Measurements from ENCODE around the gene CD83.

CD83 gene

GRCh38 chr6:14109411-14109826 lies 8.2 kb upstream of the CD83 start:
- TF ChIP-seq CTCF (IDR thresholded peaks at IDR 0.05), result no peak
- Histone ChIP-seq H3K9me3 (no peaks in the 10 kb centered on the region), H3K27ac (peak overlapping the region; percentile 63), H3K4me3 (ENCODE audit: low read depth in 1 of 2, low read length in 1 of 2) (peak overlapping the region; percentile 18 to 53), H3K27me3 (no peaks in the 10 kb centered on the region), H3K36me3 (no peaks in the 10 kb centered on the region), H3K4me1 (ENCODE audit: control insufficient read depth in 1 of 2, insufficient read depth in 1 of 2, low read depth in 1 of 2, low read length in 1 of 2) (peaks cover 21 to 22% of the 10 kb centered on the region in 2 experiments)

GRCh38 chr6:14110001-14110818 lies 7.4 kb upstream of the CD83 start:
- Histone ChIP-seq H3K36me3 (no peaks in the 10 kb centered on the region), H3K4me3 (ENCODE audit: low read depth in 1 of 2, low read length in 1 of 2) (no peak overlapping the region), H3K27me3 (no peaks in the 10 kb centered on the region), H3K9me3 (no peaks in the 10 kb centered on the region), H3K27ac (peak overlapping the region; percentile 63), H3K4me1 (ENCODE audit: control insufficient read depth in 1 of 2, insufficient read depth in 1 of 2, low read depth in 1 of 2, low read length in 1 of 2) (peaks cover 21 to 22% of the 10 kb centered on the region in 2 experiments)
- no peak for TF ChIP-seq CTCF (IDR thresholded peaks at IDR 0.05)

GRCh38 chr6:14113976-14114375 lies 3.6 kb upstream of the CD83 start:
- TF ChIP-seq CTCF (IDR thresholded peaks at IDR 0.05), result no peak
- Histone ChIP-seq H3K4me3 (ENCODE audit: low read depth in 1 of 2, low read length in 1 of 2) (no peak overlapping the region), H3K9me3 (no peaks in the 10 kb centered on the region), H3K4me1 (ENCODE audit: control insufficient read depth in 1 of 2, insufficient read depth in 1 of 2, low read depth in 1 of 2, low read length in 1 of 2) (peaks cover 21 to 24% of the 10 kb centered on the region in 2 experiments), H3K36me3 (no peaks in the 10 kb centered on the region), H3K27me3 (no peaks in the 10 kb centered on the region), H3K27ac (no peak overlapping the region)

- no peak for TF ChIP-seq CTCF (IDR thresholded peaks at IDR 0.05)
- H3K27me3 ChIP-seq, result no peaks in the 10 kb centered on the region
- H3K9me3 ChIP-seq, result no peaks in the 10 kb centered on the region
- H3K27ac ChIP-seq, result peak overlapping the region; percentile 79
- H3K36me3 ChIP-seq, result no peaks in the 10 kb centered on the region
- H3K4me3 ChIP-seq (ENCODE audit: low read depth in 1 of 2, low read length in 1 of 2), result peak overlapping the region; percentile 66 to 83
- H3K4me1 ChIP-seq (ENCODE audit: control insufficient read depth in 1 of 2, insufficient read depth in 1 of 2, low read depth in 1 of 2, low read length in 1 of 2), result peaks cover 16 to 19% of the 10 kb centered on the region in 2 experiments
Measured at GRCh38 chr6:14118091-14118439, 493 bp downstream of the CD83 start.

- no peak for TF ChIP-seq CTCF (IDR thresholded peaks at IDR 0.05)
- Histone ChIP-seq H3K36me3 (no peaks in the 10 kb centered on the region), H3K27me3 (no peaks in the 10 kb centered on the region), H3K4me1 (ENCODE audit: control insufficient read depth in 1 of 2, insufficient read depth in 1 of 2, low read depth in 1 of 2, low read length in 1 of 2) (peaks cover 20 to 21% of the 10 kb centered on the region in 2 experiments), H3K4me3 (ENCODE audit: low read depth in 1 of 2, low read length in 1 of 2) (peak overlapping the region; percentile 66 to 83), H3K9me3 (no peaks in the 10 kb centered on the region), H3K27ac (peak overlapping the region; percentile 79)
Measured at GRCh38 chr6:14118446-14118845, 874 bp downstream of the CD83 start.

Measured in neutrophil (primary cell).